K562 (cell line): ENCODE data around the gene KPNA1. TPM values are rescaled to one million over a fixed set of nuclear protein-coding genes. Genes with fewer than 3 reads are reported as not detected.

Source experiments
- ADNP ChIP-seq: fragments of 200-800 bp; sonication (Bioruptor generic); IDR thresholded peaks from 2 replicates; pipeline ENCODE4 v1.6.1; 2016; ENCODE audit warnings: missing genetic modification characterization, missing compliant biosample characterization
- ESRRB ChIP-seq: fragments of 250-450 bp; sonication (Bioruptor Pico); IDR thresholded peaks from 2 replicates; pipeline ENCODE4 v1.5.0; 2020; ENCODE audit warnings: mild to moderate bottlenecking, moderate library complexity, borderline replicate concordance
- GABPB2 ChIP-seq: fragments of 250-450 bp; sonication (Bioruptor Pico); conservative IDR thresholded peaks from 2 replicates; pipeline ENCODE4 v1.5.1; 2021; ENCODE audit warnings: mild to moderate bottlenecking
- GTF2A2 ChIP-seq: IDR thresholded peaks from 2 replicates; pipeline ENCODE4 v1.6.1; 2016; ENCODE audit warnings: mild to moderate bottlenecking, missing genetic modification characterization, missing compliant biosample characterization
- MBD1 ChIP-seq: fragments of 250-450 bp; sonication (Bioruptor Pico); IDR thresholded peaks from 2 replicates; pipeline ENCODE4 v1.8.0; 2022; ENCODE audit warnings: inconsistent platforms
- POLR2G ChIP-seq: fragments of 200-400 bp; formaldehyde crosslinking; IDR thresholded peaks from 2 replicates; pipeline ENCODE4 v1.6.1; 2017; ENCODE audit warnings: low read depth, mild to moderate bottlenecking, antibody characterized with exemption, low read length, moderate library complexity
- RBM22 ChIP-seq: fragments of 200-400 bp; formaldehyde crosslinking; IDR thresholded peaks from 2 replicates; pipeline ENCODE4 v1.6.1; 2018; ENCODE audit warnings: low read length, low read depth; ENCODE audit not compliant: poor library complexity, severe bottlenecking
- RFX1 ChIP-seq: fragments of 450-650 bp; IDR thresholded peaks from 2 replicates; pipeline ENCODE4 v1.6.1; 2016; ENCODE audit warnings: mild to moderate bottlenecking, moderate library complexity
- SAFB2 ChIP-seq: fragments of 200-400 bp; formaldehyde crosslinking; IDR thresholded peaks from 2 replicates; pipeline ENCODE4 v1.6.1; 2018; ENCODE audit warnings: borderline replicate concordance, low read length, low read depth, moderate library complexity; ENCODE audit not compliant: severe bottlenecking
- SMARCA4 ChIP-seq: fragments of 450-650 bp; IDR thresholded peaks from 2 replicates; pipeline ENCODE4 v1.6.1; 2016
- SMARCB1 ChIP-seq: IDR thresholded peaks from 2 replicates; pipeline ENCODE4 v1.6.1; 2011; ENCODE audit warnings: improper control_type of control experiment, low read depth; ENCODE audit not compliant: insufficient read length
- SRSF9 ChIP-seq: fragments of 200-400 bp; formaldehyde crosslinking; IDR thresholded peaks from 2 replicates; pipeline ENCODE4 v1.6.1; 2017; ENCODE audit warnings: low read depth, low read length, borderline replicate concordance
- ZFP91 ChIP-seq: sonication (generic); formaldehyde crosslinking; IDR thresholded peaks from 2 replicates; pipeline ENCODE4 v1.8.0; 2022; ENCODE audit warnings: mild to moderate bottlenecking, missing genetic modification reagents
- ZFX ChIP-seq: sonication (generic); formaldehyde crosslinking; IDR thresholded peaks from 2 replicates; pipeline ENCODE4 v1.8.0; 2022; ENCODE audit warnings: mild to moderate bottlenecking, missing genetic modification reagents, moderate library complexity
- ZHX1 ChIP-seq: fragments of 150-350 bp; conservative IDR thresholded peaks from 2 replicates; pipeline ENCODE4 v1.6.1; 2014; ENCODE audit warnings: low read length
- ZNF224 ChIP-seq: sonication (generic); formaldehyde crosslinking; IDR thresholded peaks from 2 replicates; pipeline ENCODE4 v1.8.0; 2022; ENCODE audit warnings: mild to moderate bottlenecking, missing genetic modification reagents
- ZNF3 ChIP-seq: fragments of 250-450 bp; sonication (Bioruptor Pico); IDR thresholded peaks from 2 replicates; pipeline ENCODE4 v1.5.0; 2021; ENCODE audit warnings: mild to moderate bottlenecking, moderate library complexity
- ZNF780A ChIP-seq: fragments of 250-450 bp; sonication (Bioruptor Pico); IDR thresholded peaks from 2 replicates; pipeline ENCODE4 v1.5.0; 2021; ENCODE audit warnings: mild to moderate bottlenecking
- polyA plus RNA-seq, 8 experiments: library from polyadenylated mRNA; depleted of rRNA in 4 of 8; stranded (reverse) in 5 of 8; unstranded in 3 of 8; fragments of >200 nt; fragmentation: Nextera tagmentation in 2 of 8; fragmentation: Illumina TruSeq in 1 of 8; extraction: Ambion mirVana in 2 of 8; extraction: Trizol in 1 of 8; gene quantifications; 2 replicates each; pipeline versions ENCODE4 v1.2.1 to v1.2.3, GENCODE V29; 2011 to 2014; ENCODE audit warnings: inconsistent platforms in 1 of 8, missing spikeins in 1 of 8
- total RNA-seq, 7 experiments: library from RNA; depleted of rRNA in 6 of 7; stranded (reverse); fragments of >200 nt in 6 of 7; fragmentation: Illumina TruSeq in 2 of 7; extraction: Trizol in 2 of 7; gene quantifications; 2 replicates each; pipeline versions ENCODE4 v1.2.1 to v1.2.3, GENCODE V29; 2011 to 2021; ENCODE audit warnings: low replicate concordance in 1 of 7
- TF ChIP-seq, protein P1 (sequence below): fragments of 450-650 bp; formaldehyde crosslinking; IDR thresholded peaks from 2 replicates; pipeline ENCODE4 v1.4.0; 2020; ENCODE audit warnings: mild to moderate bottlenecking, moderate library complexity

Gene KPNA1
- total and polyA plus RNA-seq, 9 of the 15 experiments (the other 6 are each of a cell fraction or from before 2014, with no cell fraction given), result 9.3 to 53.8 (median 33.5) TPM

GRCh38 chr3:122383771-122384697 lies 130.7 kb downstream of the KPNA1 start, which contains the start of gene FAM162A (continued):
- TF ChIP-seq ZHX1 (no peak), ZFP91 (CRISPR knock-in tag) (no peak), ZNF224 (CRISPR knock-in tag) (no peak), ZNF780A (CRISPR knock-in tag) (no peak), SMARCA4 (no peak), SMARCB1 (no peak), GTF2A2 (no peak), MBD1 (CRISPR knock-in tag) (no peak), ZNF3 (CRISPR knock-in tag) (no peak), ZFX (peak; percentile 81), RBM22 (no peak), SRSF9 (no peak), RFX1 (no peak), GABPB2 (no peak), ADNP (tag) (no peak), ESRRB (CRISPR knock-in tag) (no peak), POLR2G (peak; percentile 94), SAFB2 (no peak)
- TF ChIP-seq, protein P1, sequence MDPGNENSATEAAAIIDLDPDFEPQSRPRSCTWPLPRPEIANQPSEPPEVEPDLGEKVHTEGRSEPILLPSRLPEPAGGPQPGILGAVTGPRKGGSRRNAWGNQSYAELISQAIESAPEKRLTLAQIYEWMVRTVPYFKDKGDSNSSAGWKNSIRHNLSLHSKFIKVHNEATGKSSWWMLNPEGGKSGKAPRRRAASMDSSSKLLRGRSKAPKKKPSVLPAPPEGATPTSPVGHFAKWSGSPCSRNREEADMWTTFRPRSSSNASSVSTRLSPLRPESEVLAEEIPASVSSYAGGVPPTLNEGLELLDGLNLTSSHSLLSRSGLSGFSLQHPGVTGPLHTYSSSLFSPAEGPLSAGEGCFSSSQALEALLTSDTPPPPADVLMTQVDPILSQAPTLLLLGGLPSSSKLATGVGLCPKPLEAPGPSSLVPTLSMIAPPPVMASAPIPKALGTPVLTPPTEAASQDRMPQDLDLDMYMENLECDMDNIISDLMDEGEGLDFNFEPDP (CRISPR knock-in tag), result no peak
